Kidney epithelial cell (primary cell): ENCODE measurements around the gene HSDL1. TPM values are rescaled to one million over a fixed set of nuclear protein-coding genes. Genes with fewer than 3 reads are reported as not detected.

Source experiments
- DNase-seq: peaks from one replicate; pipeline ENCODE4 v3.0.0-alpha.2; 2010; ENCODE audit warnings: low read depth
- H3K27me3 ChIP-seq: 2 replicates; pipeline ENCODE4 v1.6.0; 2011; ENCODE audit warnings: low read length; ENCODE audit not compliant: control insufficient read depth, insufficient read depth
- H3K36me3 ChIP-seq: 2 replicates; pipeline ENCODE4 v1.5.1; 2011; ENCODE audit warnings: low read length; ENCODE audit not compliant: control insufficient read depth, insufficient read depth
- H3K4me3 ChIP-seq: 2 replicates; pipeline ENCODE4 v1.5.1; 2011; ENCODE audit warnings: low read depth, mild to moderate bottlenecking, control low read depth, low read length
- total RNA-seq: library from RNA; depleted of rRNA; stranded (reverse); fragments of >200 nt; gene quantifications from 2 replicates; pipeline ENCODE4 v1.2.3, GENCODE V29; 2015
- TF ChIP-seq, protein P1 (sequence below): IDR thresholded peaks from 2 replicates; pipeline ENCODE4 v1.5.1; 2011; ENCODE audit warnings: mild to moderate bottlenecking, moderate library complexity, low read length, control low read depth, inconsistent platforms; ENCODE audit not compliant: insufficient read depth, poor library complexity, severe bottlenecking

HSDL1 gene
- total RNA-seq, 1 donor from 2014 or later, result 37.9 TPM

DNA sequence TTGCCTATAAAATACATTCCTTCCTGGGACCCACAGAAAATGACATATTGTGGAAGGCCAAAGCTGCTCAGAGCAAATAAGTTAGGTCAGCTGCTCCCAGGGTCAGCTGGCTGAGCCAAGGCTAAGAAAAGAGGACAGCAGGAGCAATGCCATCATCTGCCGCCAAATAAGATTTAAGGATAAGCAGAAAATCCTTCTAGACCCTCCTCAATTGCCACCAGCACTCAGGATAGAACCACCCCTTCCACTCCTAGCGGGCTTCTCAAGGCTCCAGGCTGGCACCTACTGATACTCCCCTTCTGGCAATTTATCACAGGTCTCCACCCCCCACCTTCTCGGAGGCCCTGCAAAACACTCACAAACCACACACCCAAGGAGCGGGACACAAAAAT is 51.1 kb downstream of the HSDL1 start:
- DNase-seq, result no peak
- H3K4me3 ChIP-seq, result no peak overlapping the region

DNA sequence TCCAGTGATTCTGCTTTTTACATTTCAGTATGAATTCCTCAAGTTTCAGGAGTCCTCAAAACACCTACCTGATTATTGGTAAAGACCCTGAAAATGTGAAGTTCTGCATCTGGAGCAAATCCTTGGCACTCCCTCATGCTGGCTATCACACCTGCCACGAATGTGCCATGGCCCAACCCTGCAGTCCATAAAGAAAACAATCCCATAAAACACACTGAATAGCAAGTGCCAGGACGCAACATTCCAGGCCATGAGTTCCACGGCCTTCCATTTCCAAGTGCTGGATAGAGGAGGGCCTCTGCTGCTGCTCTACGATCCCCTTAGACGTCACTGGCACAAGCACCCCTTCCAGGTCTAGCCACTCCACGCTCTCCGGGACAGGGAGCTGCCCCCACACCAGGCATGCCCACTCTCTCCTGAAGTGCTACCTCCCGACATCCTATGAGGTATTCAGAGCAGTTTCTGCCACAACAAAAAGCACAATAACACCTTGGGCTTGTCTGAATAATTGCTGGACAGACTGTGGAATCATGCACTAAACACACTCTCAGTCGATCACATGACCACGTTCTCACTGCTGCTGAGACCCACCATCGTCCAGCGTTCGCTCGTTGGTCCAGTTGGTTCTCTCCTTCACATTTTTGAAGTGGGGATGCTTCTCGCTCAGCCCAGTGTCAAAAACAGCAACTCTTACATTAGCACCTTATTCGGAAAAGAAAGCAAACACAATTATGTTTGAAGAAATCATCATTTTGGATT is 51.7 kb downstream of the HSDL1 start:
- Histone ChIP-seq H3K36me3 (peaks cover 2% of the 10 kb centered on the region), H3K4me3 (no peak overlapping the region), H3K27me3 (no peaks in the 10 kb centered on the region)
- TF ChIP-seq, protein P1, sequence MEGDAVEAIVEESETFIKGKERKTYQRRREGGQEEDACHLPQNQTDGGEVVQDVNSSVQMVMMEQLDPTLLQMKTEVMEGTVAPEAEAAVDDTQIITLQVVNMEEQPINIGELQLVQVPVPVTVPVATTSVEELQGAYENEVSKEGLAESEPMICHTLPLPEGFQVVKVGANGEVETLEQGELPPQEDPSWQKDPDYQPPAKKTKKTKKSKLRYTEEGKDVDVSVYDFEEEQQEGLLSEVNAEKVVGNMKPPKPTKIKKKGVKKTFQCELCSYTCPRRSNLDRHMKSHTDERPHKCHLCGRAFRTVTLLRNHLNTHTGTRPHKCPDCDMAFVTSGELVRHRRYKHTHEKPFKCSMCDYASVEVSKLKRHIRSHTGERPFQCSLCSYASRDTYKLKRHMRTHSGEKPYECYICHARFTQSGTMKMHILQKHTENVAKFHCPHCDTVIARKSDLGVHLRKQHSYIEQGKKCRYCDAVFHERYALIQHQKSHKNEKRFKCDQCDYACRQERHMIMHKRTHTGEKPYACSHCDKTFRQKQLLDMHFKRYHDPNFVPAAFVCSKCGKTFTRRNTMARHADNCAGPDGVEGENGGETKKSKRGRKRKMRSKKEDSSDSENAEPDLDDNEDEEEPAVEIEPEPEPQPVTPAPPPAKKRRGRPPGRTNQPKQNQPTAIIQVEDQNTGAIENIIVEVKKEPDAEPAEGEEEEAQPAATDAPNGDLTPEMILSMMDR, result no peak
- no peak for DNase-seq

More for the DNA sequence above, 51.1 kb downstream of the HSDL1 start:
- no peaks in the 10 kb centered on the region for H3K27me3 ChIP-seq
- H3K36me3 ChIP-seq, result peaks cover 2% of the 10 kb centered on the region
- TF ChIP-seq, protein P1, result no peak

DNA sequence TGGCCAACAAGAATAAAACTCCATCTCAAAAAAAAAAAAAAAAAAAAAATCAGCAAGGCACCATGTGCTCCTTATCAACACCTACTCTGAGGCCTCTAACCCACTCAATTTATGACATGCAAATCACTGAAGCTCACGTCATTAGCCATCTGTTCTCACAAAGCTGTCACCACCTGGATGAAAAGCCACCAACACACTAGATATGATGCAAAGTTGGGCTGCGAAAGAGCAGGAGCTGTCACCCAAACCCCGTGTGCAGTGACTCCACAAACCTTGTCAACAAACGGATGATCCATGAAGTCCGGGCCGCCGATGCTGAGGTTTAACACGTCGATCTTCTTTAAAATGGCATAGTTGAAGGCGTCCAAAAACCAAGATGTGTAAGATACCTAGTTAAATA is 53.5 kb downstream of the HSDL1 start:
- TF ChIP-seq, protein P1, result no peak
- Histone ChIP-seq H3K4me3 (no peak overlapping the region), H3K27me3 (no peaks in the 10 kb centered on the region), H3K36me3 (peaks cover 2% of the 10 kb centered on the region)
- DNase-seq, result no peak

DNA sequence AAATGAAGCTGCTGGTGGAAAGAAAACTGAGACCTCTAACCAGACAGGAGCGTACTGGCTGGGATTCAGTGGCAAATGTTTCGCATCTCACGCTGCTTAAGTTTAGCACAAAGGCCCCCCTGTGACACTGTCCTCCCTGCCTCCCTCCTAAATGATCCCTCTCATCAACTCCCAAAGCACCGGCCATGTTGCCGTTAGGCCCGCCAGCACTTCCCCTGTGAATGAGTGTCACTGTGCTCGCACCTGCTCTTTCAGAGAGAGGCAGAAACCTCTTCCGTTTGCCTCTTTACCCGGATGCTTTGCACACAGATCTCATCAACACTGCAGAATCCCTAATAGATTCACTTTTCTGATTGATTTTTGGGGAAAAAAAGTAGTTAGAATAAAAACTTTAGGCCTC is 54.8 kb downstream of the HSDL1 start:
- DNase-seq, result no peak
- no peak overlapping the region for H3K4me3 ChIP-seq
- no peaks in the 10 kb centered on the region for H3K27me3 ChIP-seq
- TF ChIP-seq, protein P1, result no peak
- peaks cover 2% of the 10 kb centered on the region for H3K36me3 ChIP-seq

DNA sequence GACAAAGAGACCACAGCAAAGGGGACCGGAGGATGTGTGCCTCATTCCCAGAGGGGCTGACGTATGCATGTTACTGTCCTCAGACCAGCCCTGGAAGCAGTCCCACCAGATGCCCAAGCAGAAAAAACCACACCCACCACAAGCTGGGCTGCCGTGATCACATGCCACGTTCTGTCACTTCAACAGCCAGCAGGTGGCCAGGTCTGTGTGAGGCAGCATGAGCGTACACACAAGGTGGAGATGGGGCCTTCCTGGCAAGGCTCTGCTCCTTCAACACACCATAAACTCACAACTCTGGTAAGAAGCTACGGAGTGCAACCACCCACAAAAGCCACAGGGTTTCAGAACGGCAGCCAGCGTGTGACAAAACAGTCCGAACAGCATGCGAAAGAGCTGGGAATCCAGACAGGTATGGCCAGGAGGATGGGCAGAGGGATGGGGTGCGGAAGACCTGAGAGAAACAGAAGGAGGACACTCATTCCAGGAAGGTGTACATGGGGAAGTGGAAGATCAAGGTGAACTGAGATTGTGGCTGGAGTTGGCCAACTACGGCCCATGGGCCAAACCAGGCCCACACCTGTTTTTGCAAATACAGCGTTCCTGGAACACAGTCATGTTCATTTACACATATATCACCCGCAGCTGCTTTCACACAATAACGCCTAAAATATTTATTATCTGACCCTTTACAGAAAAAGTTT is 56.1 kb downstream of the HSDL1 start:
- DNase-seq, result no peak
- no peak overlapping the region for H3K4me3 ChIP-seq
- TF ChIP-seq, protein P1, result no peak
- no peaks in the 10 kb centered on the region for H3K27me3 ChIP-seq
- H3K36me3 ChIP-seq, result peaks cover 2% of the 10 kb centered on the region
